GM12892 (cell line): Measurements from ENCODE around the gene GABRD.

ENCODE experiments used
- POLR2A ChIP-seq: IDR thresholded peaks from 2 replicates; pipeline ENCODE4 v1.6.1; 2011; ENCODE audit warnings: low read depth, low read length, control low read depth
- POLR2AphosphoS5 ChIP-seq: IDR thresholded peaks from 2 replicates; pipeline ENCODE4 v1.6.1; 2011; ENCODE audit warnings: low read depth, low read length, control low read depth

- no peak for TF ChIP-seq POLR2AphosphoS5
- no peak for TF ChIP-seq POLR2A
These were observed 49.0 kb upstream of the GABRD start for GRCh38 chr1:1969953-1970716.
